OCI-LY3 (cell line): ENCODE data around the gene HOXB1.

Experiments
- EZH2phosphoT487 ChIP-seq: fragments of 200-600 bp; shearing (Covaris generic); IDR thresholded peaks from 2 replicates; pipeline ENCODE4 v1.6.1; 2018; ENCODE audit warnings: antibody characterized with exemption, mixed run types, low read depth
- TF ChIP-seq, protein P1 (sequence below): fragments of 200-600, 300-600 bp; sonication (generic); IDR thresholded peaks from 2 replicates; pipeline ENCODE4 v1.5.1; 2014; ENCODE audit warnings: antibody characterized with exemption, low read length, low read depth

DNA sequence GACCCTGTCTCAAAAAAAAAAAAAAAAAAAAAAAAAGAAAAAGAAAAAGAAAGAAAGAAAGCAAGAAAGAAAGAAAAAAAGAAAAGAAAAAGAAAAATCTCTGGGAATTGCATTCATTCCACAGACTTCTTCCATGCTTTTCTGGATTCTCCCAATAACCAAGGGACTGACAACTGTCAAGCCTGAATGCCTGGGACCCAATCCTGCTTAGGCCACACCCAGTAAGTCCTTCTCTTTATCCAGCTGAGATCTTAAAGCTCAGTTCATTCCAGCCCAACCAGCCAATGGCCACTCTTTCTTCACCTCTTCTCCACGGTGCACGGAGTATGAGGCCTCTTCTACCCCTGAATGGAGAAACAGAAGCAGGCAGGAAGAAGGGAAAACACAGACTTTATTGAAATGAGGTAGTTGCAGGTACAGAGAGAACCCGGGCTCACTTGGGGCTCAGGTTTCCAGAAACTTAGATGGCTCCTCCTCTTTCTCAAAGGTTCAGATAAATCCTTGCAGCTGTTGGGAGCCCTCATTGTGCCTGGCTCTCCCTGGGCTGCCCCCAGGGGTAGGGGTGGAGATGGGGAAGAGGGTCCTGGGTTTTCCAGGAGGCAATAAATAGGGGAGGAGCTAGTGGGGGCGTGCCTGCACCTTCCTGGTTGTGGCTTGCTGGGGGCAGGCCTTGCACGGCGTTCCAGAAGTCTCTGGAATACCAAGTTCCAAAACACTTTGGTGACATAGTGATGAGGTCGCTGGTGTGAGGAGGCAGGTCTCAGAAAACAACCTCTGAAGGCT, 2.5 kb downstream of the HOXB1 start:
- TF ChIP-seq, protein P1, sequence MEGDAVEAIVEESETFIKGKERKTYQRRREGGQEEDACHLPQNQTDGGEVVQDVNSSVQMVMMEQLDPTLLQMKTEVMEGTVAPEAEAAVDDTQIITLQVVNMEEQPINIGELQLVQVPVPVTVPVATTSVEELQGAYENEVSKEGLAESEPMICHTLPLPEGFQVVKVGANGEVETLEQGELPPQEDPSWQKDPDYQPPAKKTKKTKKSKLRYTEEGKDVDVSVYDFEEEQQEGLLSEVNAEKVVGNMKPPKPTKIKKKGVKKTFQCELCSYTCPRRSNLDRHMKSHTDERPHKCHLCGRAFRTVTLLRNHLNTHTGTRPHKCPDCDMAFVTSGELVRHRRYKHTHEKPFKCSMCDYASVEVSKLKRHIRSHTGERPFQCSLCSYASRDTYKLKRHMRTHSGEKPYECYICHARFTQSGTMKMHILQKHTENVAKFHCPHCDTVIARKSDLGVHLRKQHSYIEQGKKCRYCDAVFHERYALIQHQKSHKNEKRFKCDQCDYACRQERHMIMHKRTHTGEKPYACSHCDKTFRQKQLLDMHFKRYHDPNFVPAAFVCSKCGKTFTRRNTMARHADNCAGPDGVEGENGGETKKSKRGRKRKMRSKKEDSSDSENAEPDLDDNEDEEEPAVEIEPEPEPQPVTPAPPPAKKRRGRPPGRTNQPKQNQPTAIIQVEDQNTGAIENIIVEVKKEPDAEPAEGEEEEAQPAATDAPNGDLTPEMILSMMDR, result no peak
- TF ChIP-seq EZH2phosphoT487, result no peak
